HG02623 (cell line): ENCODE data around the gene CBX2.
A peak's percentile ranks its signal among the peaks of the same experiment; 100 is the strongest.

Experiments
- ATAC-seq: cut with Tn5 transposase; IDR thresholded peaks from one replicate; pipeline ENCODE4 v1.9.1; 2021; ENCODE audit warnings: moderate library complexity; ENCODE audit not compliant: unreplicated experiment

The CBX2 gene

GRCh38 chr17:79786930-79787643 lies 9.1 kb downstream of the CBX2 start:
- no peak for ATAC-seq

- no peak for ATAC-seq
These were observed 10.5 kb downstream of the CBX2 start for GRCh38 chr17:79788455-79788854.

- no peak for ATAC-seq
These were observed 11.3 kb downstream of the CBX2 start for GRCh38 chr17:79788989-79789942.

GRCh38 chr17:79789943-79790804 lies 12.2 kb downstream of the CBX2 start:
- no peak for ATAC-seq

- ATAC-seq: no peak
These were observed 13.1 kb downstream of the CBX2 start for GRCh38 chr17:79790805-79791734.

GRCh38 chr17:79791735-79792161 lies 13.8 kb downstream of the CBX2 start:
- no peak for ATAC-seq

- ATAC-seq: no peak
These were observed 14.5 kb downstream of the CBX2 start for GRCh38 chr17:79792341-79792871.

GRCh38 chr17:79792984-79793923 lies 15.3 kb downstream of the CBX2 start:
- no peak for ATAC-seq

GRCh38 chr17:79793924-79794304 lies 16.0 kb downstream of the CBX2 start:
- no peak for ATAC-seq

GRCh38 chr17:79794659-79795511 lies 16.9 kb downstream of the CBX2 start:
- no peak for ATAC-seq

GRCh38 chr17:79795795-79796443 lies 18.0 kb downstream of the CBX2 start:
- ATAC-seq: no peak

- ATAC-seq: no peak
These were observed 18.5 kb downstream of the CBX2 start for GRCh38 chr17:79796444-79796762.

GRCh38 chr17:79796763-79797491 lies 19.0 kb downstream of the CBX2 start, which contains the start of gene CBX8:
CBX8 (minus strand) TSS chr17:79797077; CDS start chr17:79796998, 79 bp downstream.
- peak; percentile 79 for ATAC-seq

GRCh38 chr17:79797492-79798298 lies 19.7 kb downstream of the CBX2 start:
- no peak for ATAC-seq

GRCh38 chr17:79798299-79799173 lies 20.6 kb downstream of the CBX2 start:
- no peak for ATAC-seq
